Measurements from ENCODE around the gene PPP2R2D. TPM values are rescaled to one million over a fixed set of nuclear protein-coding genes. Genes with fewer than 3 reads are reported as not detected.

Gene PPP2R2D
- total RNA-seq, 1 donor from 2014 or later, result 37.4 TPM

- H3K36me3 ChIP-seq (ENCODE audit: control insufficient read depth, insufficient read depth, low read length), result no peaks in the 10 kb centered on the region
- DNase-seq (ENCODE audit: low read depth), result no peak
- no peak for TF ChIP-seq CTCF (IDR thresholded peaks at IDR 0.05; ENCODE audit: insufficient read depth, low read length, poor library complexity, severe bottlenecking)
- H3K27me3 ChIP-seq (ENCODE audit: control insufficient read depth, insufficient read depth, low read length), result peaks cover 16% of the 10 kb centered on the region
- no peak overlapping the region for H3K4me3 ChIP-seq (ENCODE audit: low read depth, low read length)
These were observed 25.3 kb upstream of the PPP2R2D start for GRCh38 chr10:131875501-131875900.

GRCh38 chr10:131876017-131876416 is 24.8 kb upstream of the PPP2R2D start:
- TF ChIP-seq CTCF (IDR thresholded peaks at IDR 0.05; ENCODE audit: insufficient read depth, low read length, poor library complexity, severe bottlenecking), result no peak
- Histone ChIP-seq H3K4me3 (ENCODE audit: low read depth, low read length) (no peak overlapping the region), H3K36me3 (ENCODE audit: control insufficient read depth, insufficient read depth, low read length) (no peaks in the 10 kb centered on the region), H3K27me3 (ENCODE audit: control insufficient read depth, insufficient read depth, low read length) (peaks cover 16% of the 10 kb centered on the region)
- DNase-seq (ENCODE audit: low read depth), result no peak

- Histone ChIP-seq H3K27me3 (ENCODE audit: control insufficient read depth, insufficient read depth, low read length) (peaks cover 16% of the 10 kb centered on the region), H3K36me3 (ENCODE audit: control insufficient read depth, insufficient read depth, low read length) (no peaks in the 10 kb centered on the region), H3K4me3 (ENCODE audit: low read depth, low read length) (no peak overlapping the region)
- DNase-seq (ENCODE audit: low read depth), result no peak
- TF ChIP-seq CTCF (IDR thresholded peaks at IDR 0.05; ENCODE audit: insufficient read depth, low read length, poor library complexity, severe bottlenecking), result no peak
These were observed 24.3 kb upstream of the PPP2R2D start for GRCh38 chr10:131876508-131876907.

GRCh38 chr10:131880016-131880590 is 20.7 kb upstream of the PPP2R2D start:
- Histone ChIP-seq H3K4me3 (ENCODE audit: low read depth, low read length) (no peak overlapping the region), H3K36me3 (ENCODE audit: control insufficient read depth, insufficient read depth, low read length) (no peaks in the 10 kb centered on the region), H3K27me3 (ENCODE audit: control insufficient read depth, insufficient read depth, low read length) (peaks cover 8% of the 10 kb centered on the region)
- DNase-seq (ENCODE audit: low read depth), result no peak
- no peak for TF ChIP-seq CTCF (IDR thresholded peaks at IDR 0.05; ENCODE audit: insufficient read depth, low read length, poor library complexity, severe bottlenecking)

GRCh38 chr10:131881104-131881880 is 19.5 kb upstream of the PPP2R2D start:
- no peaks in the 10 kb centered on the region for H3K36me3 ChIP-seq (ENCODE audit: control insufficient read depth, insufficient read depth, low read length)
- no peak for TF ChIP-seq CTCF (IDR thresholded peaks at IDR 0.05; ENCODE audit: insufficient read depth, low read length, poor library complexity, severe bottlenecking)
- no peak for DNase-seq (ENCODE audit: low read depth)
- H3K4me3 ChIP-seq (ENCODE audit: low read depth, low read length), result no peak overlapping the region
- peaks cover under 1% of the 10 kb centered on the region for H3K27me3 ChIP-seq (ENCODE audit: control insufficient read depth, insufficient read depth, low read length)
